GM21526 (cell line): Measurements from ENCODE around the gene VWA8.
"Not testable (repeated sequence)": the region's sequence is repeated elsewhere in the genome, so short reads cannot be mapped to it uniquely, and the experiment has no call there.

Experiments used
- ATAC-seq: cut with Tn5 transposase; IDR thresholded peaks from one replicate; pipeline ENCODE4 v1.9.1; 2021; ENCODE audit warnings: moderate library complexity; ENCODE audit not compliant: unreplicated experiment, low FRiP score

Gene VWA8

DNA sequence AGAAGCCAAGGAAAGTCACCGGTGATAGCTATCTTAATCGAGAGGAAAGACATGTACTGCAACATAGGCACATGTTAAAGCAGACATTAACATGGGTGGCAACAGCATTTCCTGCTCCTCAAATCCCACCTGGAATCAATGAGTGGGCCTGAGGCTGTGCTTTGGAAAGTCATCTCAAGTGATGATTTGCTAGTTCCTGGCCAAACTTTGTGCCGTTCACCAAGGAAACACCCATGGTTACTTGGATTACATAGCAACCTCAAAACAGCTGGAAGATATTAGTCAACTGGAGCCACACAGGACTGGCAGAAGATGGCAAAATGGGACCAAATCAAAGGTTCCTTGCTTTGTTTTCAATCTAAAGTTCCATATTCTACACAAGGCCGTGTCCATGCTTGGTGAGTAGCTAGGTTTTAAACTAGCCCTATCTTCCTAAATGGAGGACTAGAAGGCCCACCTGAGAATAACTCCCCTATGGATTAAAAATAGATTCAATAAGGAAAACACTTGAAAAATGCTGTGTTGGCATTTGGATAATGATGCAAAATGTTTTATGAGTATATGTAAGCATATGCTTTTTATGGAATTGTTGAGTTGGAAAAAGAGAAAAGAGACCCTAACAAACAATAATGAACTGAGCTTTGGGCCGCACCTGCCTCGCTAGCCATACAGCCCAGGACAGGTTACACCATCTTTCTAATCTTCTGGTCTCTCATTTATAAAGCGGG lies 359.0 kb downstream of the VWA8 start:
- no peak for ATAC-seq

GRCh38 chr13:41599619-41600018 lies 361.3 kb downstream of the VWA8 start:
- no peak for ATAC-seq

DNA sequence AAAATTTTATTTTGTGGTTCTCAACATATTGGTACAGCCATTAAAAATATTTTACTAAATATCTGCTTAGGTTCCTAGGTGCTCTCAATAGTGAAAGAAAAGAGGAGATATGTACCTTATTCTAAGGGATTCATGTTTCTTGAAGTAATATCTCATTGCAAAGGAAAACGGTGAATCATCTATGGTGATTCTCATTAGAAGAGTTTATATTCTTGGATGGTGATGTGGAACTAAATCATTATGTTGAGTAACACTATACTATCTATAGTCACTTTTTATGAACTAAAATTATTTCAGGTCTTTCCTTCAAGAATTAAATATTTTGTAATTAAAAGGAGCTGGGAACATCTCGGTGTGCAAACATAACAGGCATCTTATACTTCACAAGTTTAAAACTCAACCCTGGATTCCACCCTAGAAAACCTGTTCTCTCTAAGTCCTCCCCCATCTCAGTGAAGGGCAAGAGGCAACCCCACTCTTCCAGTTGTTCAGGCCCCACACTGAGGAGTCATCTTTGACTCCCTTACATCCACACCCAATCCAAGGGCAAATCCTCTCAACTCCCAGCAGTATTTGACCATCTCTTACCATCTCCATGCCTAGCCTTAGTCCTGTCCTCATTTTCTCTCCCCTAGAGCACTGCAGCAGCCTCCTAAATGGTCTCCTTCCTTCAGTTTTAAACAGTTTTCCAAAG lies 363.4 kb downstream of the VWA8 start:
- ATAC-seq: no peak

GRCh38 chr13:41596190-41596589 lies 364.7 kb downstream of the VWA8 start:
- no peak for ATAC-seq

GRCh38 chr13:41595298-41595697 lies 365.6 kb downstream of the VWA8 start:
- no peak for ATAC-seq

DNA sequence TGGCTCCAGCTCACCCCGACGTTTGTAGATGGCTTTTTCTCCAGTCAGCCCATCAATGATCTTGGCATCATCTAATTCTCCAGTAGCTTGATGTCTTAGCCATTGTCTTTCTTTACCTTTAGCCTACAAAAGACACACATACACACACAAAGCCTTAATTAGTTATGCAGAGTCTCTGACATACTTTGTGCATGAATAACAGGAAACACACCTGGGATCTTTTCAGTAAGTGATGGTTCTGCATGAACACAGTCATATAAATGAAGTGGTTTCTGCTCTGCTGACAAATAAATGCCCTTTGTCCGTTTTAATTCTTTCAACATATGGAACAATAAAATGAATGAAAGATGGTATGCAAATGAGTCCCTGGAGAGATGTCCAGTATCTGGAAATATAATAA lies 370.3 kb downstream of the VWA8 start:
- ATAC-seq: no peak

DNA sequence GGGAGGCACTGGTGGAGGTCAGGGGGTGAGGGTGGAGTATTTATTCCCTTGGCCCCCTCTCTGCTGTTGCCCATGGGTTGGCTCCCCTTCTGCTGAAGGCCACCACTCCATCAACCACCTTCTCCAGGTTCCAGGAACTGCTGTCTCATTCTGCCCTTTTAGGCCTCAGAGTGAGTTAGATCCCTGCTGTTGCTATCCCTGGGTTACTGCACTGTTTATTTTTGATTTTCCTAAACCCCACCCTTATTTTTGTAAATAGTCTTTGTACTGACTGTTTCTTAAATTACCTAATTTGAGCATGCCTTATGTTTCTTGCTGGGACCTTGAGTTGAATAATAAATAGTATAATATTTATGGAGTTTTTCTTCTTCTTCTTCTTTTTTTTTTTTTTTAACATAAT lies 370.8 kb downstream of the VWA8 start:
- ATAC-seq: no peak

DNA sequence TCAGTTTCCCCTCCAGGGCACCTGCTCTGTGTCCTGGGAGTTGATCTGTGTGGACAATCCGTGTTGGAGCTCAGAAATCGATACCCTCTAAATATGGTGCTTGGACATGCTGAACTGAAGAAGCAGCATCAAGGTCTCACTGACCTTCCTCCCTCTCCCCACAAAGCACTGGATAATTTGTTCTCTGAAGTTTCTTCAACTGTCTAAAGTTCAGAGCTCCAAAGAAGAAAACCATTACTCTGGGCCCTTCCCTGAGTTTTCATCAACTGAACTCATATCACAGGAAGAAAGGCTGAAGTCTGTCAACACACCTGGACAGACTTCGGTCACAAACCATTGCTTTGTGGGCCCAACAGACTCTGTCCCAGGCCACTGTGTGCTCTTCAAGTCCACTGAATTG lies 371.5 kb downstream of the VWA8 start:
- no peak for ATAC-seq

- no peak for ATAC-seq
These were observed 372.0 kb downstream of the VWA8 start for GRCh38 chr13:41588899-41589298.

GRCh38 chr13:41588448-41588847 lies 372.5 kb downstream of the VWA8 start:
- no peak for ATAC-seq

DNA sequence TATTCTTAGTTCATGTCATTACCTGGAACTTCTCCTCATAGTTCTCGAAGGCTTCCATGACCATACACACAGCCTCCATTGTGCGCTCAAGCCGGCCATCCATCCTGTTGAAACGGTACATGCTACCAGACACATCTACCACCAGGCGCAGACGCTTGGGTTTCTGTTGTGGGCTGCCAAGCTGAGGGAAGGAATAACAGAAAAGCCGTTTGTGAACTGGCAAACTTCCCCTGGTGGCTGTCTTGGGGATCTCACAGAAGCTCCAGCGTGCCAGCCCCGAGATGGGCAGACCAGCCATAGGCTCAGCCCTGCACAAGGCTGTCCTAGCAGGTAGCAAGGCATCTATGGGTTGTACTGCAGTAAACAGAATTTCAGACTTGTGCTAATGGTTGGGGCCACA lies 373.4 kb downstream of the VWA8 start:
- ATAC-seq: no peak

DNA sequence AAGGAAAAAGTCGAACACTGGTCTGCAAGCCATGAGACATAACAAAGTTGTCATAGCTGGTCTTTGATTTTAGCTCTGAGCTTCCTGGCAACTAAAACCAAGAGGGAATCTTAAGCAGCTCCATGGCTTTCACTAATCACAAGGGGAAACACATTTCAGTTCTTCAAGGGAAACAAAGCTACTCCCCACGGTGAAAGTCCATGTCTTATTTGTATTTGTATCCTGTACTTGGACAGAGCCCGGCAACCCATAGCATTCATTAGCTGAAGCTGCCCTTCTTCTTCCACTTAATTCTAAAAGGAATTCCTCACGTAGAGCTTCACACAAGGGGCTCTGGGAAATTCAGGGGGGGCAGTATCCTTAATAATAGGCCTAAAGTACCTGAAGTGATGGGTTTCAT lies 374.7 kb downstream of the VWA8 start:
- ATAC-seq: no peak

DNA sequence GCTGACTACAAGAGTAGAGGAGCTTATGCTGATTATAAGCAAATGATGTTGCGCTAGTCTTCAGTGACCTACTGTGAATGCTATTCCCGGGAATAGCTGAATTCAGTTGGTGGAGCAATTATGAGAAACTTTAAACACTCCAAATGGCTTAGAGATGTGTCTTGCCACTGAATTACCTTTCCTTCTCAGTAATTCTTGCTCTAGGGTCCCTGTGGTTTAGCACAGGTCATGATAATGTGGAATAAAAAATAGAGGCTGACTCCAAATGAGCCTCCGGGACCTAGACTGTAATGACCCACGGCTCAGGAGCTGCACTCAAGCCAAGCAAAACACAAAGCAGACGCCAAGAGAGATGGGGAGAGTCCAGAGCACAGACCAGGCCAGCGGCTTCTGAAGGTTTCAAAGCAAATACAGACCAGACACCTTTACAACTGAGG lies 378.9 kb downstream of the VWA8 start:
- ATAC-seq: no peak

- no peak for ATAC-seq
These were observed 380.6 kb downstream of the VWA8 start for GRCh38 chr13:41580345-41580744.

DNA sequence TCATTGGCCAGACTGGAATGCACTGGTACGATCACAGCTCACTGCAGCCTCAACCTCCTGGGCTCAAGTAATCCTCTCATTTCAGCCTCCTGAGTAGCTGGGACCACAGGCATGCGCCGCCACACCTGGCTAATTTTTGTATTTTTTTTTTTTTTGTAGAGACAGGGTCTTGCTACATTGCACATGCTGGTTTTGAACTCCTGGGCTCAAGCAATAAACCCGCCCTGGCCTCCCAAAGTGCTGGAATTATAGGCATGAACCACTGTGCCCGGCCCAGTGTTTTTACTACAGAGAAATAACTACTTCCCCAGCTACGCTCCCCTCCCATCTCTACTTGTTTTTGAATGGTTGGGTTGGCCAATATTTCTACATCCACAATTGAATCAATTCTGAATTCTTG lies 381.0 kb downstream of the VWA8 start:
- no peak for ATAC-seq

- no peak for ATAC-seq
These were observed 381.7 kb downstream of the VWA8 start for GRCh38 chr13:41579168-41579567.

DNA sequence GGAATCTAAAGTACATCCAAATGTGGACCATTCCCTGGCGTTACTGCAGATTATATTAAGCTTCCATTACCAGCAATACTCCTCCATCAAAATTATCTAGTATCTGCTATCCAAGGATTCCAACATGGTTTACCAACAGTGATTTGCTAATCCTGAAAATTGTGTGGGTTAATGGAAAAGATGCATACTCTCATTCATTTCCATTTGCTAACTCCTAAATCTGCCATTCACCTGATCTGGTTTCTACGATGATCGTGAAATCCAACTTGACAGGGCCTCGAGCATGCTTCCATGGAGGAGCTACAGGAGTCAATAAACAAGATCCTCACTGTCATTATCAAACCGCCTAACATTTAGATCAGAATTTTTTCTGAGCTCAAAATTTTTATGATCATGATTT lies 382.5 kb downstream of the VWA8 start:
- ATAC-seq: no peak

DNA sequence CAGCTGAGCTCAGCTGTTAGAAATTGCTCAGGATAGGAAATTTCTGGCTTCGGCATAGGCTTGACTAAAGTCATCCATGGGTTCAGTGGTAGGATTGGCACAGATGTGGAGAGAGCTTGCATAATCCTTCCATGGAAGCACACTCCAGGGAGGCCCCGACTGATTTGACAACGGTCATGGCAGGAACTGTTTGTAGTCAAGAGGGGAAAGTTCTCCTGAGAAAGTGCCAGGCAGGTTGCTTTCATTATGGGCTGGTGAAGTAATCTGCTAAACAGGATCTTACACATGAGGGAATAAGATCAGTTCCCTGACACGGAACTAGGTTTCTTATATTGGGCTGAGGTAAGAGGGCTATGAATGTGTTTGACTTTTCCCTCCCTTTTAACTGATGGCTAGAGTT lies 383.5 kb downstream of the VWA8 start:
- ATAC-seq: no peak

GRCh38 chr13:41573640-41574039 lies 387.3 kb downstream of the VWA8 start:
- ATAC-seq: not testable (repeated sequence)

DNA sequence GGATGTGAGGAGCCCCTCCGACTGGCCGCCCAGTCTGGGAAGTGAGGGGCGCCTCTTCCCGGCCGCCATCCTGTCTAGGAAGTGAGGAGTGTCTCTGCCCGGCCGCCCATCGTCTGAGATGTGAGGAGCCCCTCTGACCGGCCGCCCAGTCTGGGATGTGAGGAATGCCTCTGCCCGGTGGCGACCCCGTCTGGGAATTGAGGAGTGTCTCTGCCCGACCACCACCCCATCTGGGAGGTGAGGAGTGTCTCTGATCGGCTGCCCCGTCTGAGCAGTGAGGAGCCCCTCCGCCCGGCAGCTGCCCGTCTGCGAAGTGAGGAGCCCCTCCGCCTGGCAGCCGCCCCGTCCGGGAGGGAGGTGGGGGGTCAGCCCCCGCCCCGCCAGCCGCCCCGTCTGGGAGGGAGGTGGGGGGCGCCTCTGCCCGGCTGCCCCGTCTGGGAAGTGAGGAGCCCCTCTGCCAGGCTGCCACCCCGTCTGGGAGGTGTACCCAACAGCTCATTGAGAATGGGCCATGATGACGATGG lies 389.0 kb downstream of the VWA8 start:
- not testable (repeated sequence) for ATAC-seq

GRCh38 chr13:41568972-41569351 lies 391.9 kb downstream of the VWA8 start:
- ATAC-seq: no peak
